Mesenchymal stem cell (in vitro differentiated cells and primary cell): ENCODE results near the gene STAU1.

ENCODE experiments used
- DNase-seq: peaks from one replicate; pipeline ENCODE4 v3.0.0-alpha.2; 2013
- H2AFZ ChIP-seq: one replicate; pipeline ENCODE4 v1.6.1; 2013; ENCODE audit warnings: low read depth, mild to moderate bottlenecking, control low read depth, inconsistent platforms, low read length, moderate library complexity
- H2AK5ac ChIP-seq: 2 replicates; pipeline ENCODE4 v1.6.1; 2013; ENCODE audit warnings: low read length, moderate library complexity, mild to moderate bottlenecking, inconsistent platforms; ENCODE audit not compliant: severe bottlenecking
- H2BK120ac ChIP-seq: one replicate; pipeline ENCODE4 v1.6.1; 2013; ENCODE audit warnings: low read depth, mild to moderate bottlenecking, inconsistent platforms, low read length, moderate library complexity
- H2BK12ac ChIP-seq, 2 experiments: one replicate each; pipeline ENCODE4 v1.6.1; 2013; ENCODE audit warnings: inconsistent platforms in 2 of 2, low read length in 2 of 2, mild to moderate bottlenecking in 2 of 2, moderate library complexity in 2 of 2, control low read depth in 1 of 2
- H2BK15ac ChIP-seq: one replicate; pipeline ENCODE4 v1.6.1; 2013; ENCODE audit warnings: mild to moderate bottlenecking, low read depth, inconsistent platforms; ENCODE audit not compliant: poor library complexity, severe bottlenecking
- H2BK5ac ChIP-seq: 2 replicates; pipeline ENCODE4 v1.6.1; 2013; ENCODE audit warnings: low read depth, mild to moderate bottlenecking, low read length, control low read depth, inconsistent platforms; ENCODE audit not compliant: poor library complexity, severe bottlenecking
- H3K14ac ChIP-seq, 2 experiments: one replicate each; pipeline ENCODE4 v1.6.1; 2013; ENCODE audit warnings: inconsistent platforms in 2 of 2, low read length in 2 of 2, control low read depth in 1 of 2, mild to moderate bottlenecking in 1 of 2, moderate library complexity in 1 of 2
- H3K18ac ChIP-seq, 2 experiments: one replicate each; pipeline ENCODE4 v1.6.1; 2013; ENCODE audit warnings: inconsistent platforms in 2 of 2, low read length in 2 of 2, control low read depth in 1 of 2, low read depth in 1 of 2, mild to moderate bottlenecking in 1 of 2
- H3K23ac ChIP-seq, 2 experiments: one replicate each; pipeline ENCODE4 v1.6.1; 2013; ENCODE audit warnings: inconsistent platforms in 2 of 2, low read length in 2 of 2, mild to moderate bottlenecking in 2 of 2, moderate library complexity in 2 of 2, control low read depth in 1 of 2
- H3K27ac ChIP-seq: 2 replicates; pipeline ENCODE4 v1.5.1; 2013; ENCODE audit warnings: mild to moderate bottlenecking, moderate library complexity, low read length, control low read depth, inconsistent platforms; ENCODE audit not compliant: poor library complexity, severe bottlenecking
- H3K27me3 ChIP-seq, 2 experiments: 2 replicates each; pipeline versions ENCODE4 v1.6.1 to v1.7.0; 2013; ENCODE audit warnings: low read length in 2 of 2, mild to moderate bottlenecking in 2 of 2, moderate library complexity in 2 of 2, control low read depth in 1 of 2, inconsistent platforms in 1 of 2; ENCODE audit not compliant: control insufficient read depth in 1 of 2, insufficient read depth in 1 of 2
- H3K36me3 ChIP-seq, 2 experiments: 2 replicates each; pipeline versions ENCODE4 v1.6.1 to v1.7.0; 2013; ENCODE audit warnings: low read length in 2 of 2, control low read depth in 1 of 2, inconsistent platforms in 1 of 2, low read depth in 1 of 2, mild to moderate bottlenecking in 1 of 2; ENCODE audit not compliant: insufficient read depth in 2 of 2, control insufficient read depth in 1 of 2
- H3K4ac ChIP-seq, 2 experiments: one replicate each; pipeline ENCODE4 v1.6.1; 2013; ENCODE audit warnings: inconsistent platforms in 2 of 2, low read length in 2 of 2, mild to moderate bottlenecking in 2 of 2, moderate library complexity in 2 of 2, control low read depth in 1 of 2, low read depth in 1 of 2
- H3K4me1 ChIP-seq: 2 replicates; pipeline ENCODE4 v1.6.1; 2013; ENCODE audit warnings: low read depth, low read length, control low read depth; ENCODE audit not compliant: control insufficient read depth, insufficient read depth
- H3K4me2 ChIP-seq: 2 replicates; pipeline ENCODE4 v1.6.1; 2013; ENCODE audit warnings: low read length, mild to moderate bottlenecking, inconsistent platforms; ENCODE audit not compliant: poor library complexity, severe bottlenecking
- H3K4me3 ChIP-seq, 2 experiments: 2 replicates each; pipeline versions ENCODE4 v1.5.1 to v1.7.0; 2013; ENCODE audit warnings: low read length in 2 of 2, mild to moderate bottlenecking in 2 of 2, control low read depth in 1 of 2, low read depth in 1 of 2; ENCODE audit not compliant: insufficient read depth in 1 of 2
- H3K79me1 ChIP-seq: replicated peaks from 2 replicates; pipeline ENCODE4 v1.6.1; 2013; ENCODE audit warnings: mild to moderate bottlenecking, control low read depth, low read length, inconsistent platforms; ENCODE audit not compliant: poor library complexity, severe bottlenecking
- H3K9ac ChIP-seq: 2 replicates; pipeline ENCODE4 v1.7.0; 2013; ENCODE audit warnings: mild to moderate bottlenecking, low read length, moderate library complexity
- H3K9me3 ChIP-seq: 2 replicates; pipeline ENCODE4 v1.7.0; 2013; ENCODE audit warnings: mild to moderate bottlenecking, low read length; ENCODE audit not compliant: control insufficient read depth
- H4K8ac ChIP-seq: one replicate; pipeline ENCODE4 v1.6.1; 2013; ENCODE audit warnings: inconsistent platforms, mild to moderate bottlenecking, low read length, moderate library complexity
- H4K91ac ChIP-seq: one replicate; pipeline ENCODE4 v1.6.1; 2013; ENCODE audit warnings: mild to moderate bottlenecking, low read length, inconsistent platforms
- WGBS: methylation state at CpG from one replicate; pipeline ENCODE4 v1.1.7; 2013; ENCODE audit warnings: mixed read lengths; 5-methylcytosine and 5-hydroxymethylcytosine counted together

STAU1 gene

DNA sequence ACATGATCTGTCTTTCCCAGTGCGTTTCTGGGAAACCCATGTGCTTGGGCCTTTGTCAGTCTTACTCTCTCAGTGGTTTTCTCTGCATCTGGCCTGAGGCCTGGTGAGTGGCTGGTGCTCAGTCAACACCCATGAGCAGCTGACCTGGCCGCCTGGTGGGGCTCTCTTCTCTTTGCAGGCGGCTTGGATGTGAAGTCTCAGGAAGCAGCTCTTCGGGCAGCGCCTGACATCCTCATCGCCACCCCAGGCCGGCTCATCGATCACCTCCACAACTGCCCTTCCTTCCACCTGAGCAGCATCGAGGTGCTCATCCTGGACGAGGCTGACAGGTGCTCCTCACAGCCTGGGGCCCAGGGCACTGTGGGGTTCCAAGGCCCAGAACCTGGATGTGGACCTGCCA is 41.9 kb upstream of the STAU1 start:
- Histone ChIP-seq H4K8ac (no peak overlapping the region), H3K4me3 (no peak overlapping the region), H4K91ac (no peak overlapping the region), H3K4ac (no peak overlapping the region), H3K14ac (no peak overlapping the region), H2BK15ac (no peak overlapping the region), H3K79me1 (peaks cover 17% of the 10 kb centered on the region), H2BK5ac (no peak overlapping the region), H3K36me3 (peaks cover 72 to 83% of the 10 kb centered on the region in 2 experiments), H3K27me3 (no peaks in the 10 kb centered on the region), H3K27ac (no peak overlapping the region), H3K23ac (no peak overlapping the region), H3K9me3 (no peaks in the 10 kb centered on the region), H2AFZ (no peak overlapping the region), H2BK120ac (no peak overlapping the region), H2AK5ac (no peak overlapping the region), H3K18ac (no peak overlapping the region), H3K4me1 (no peaks in the 10 kb centered on the region), H3K9ac (no peak overlapping the region), H2BK12ac (no peak overlapping the region), H3K4me2 (no peak overlapping the region)
- 97% methylated on average over 10 of the region's 10 CpGs for WGBS
- no peak for DNase-seq

DNA sequence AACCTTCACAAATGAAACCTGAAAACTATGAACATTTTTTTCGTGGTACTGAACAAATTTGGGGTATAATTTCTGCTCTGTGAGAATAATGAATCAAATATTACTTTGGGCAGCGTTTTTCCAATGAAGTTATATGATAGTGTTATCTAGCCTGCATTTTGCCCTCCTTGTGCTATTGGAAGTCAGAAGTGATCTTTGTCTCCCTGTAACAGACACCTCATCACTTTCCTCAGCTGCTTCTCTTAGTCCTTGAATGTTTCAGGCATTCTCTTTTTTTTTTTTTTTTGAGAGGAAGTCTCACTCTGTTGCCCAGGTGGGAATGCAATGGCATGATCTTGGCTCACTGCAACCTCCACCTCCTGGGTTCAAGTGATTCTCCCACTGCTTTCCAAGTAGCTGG is 41.2 kb upstream of the STAU1 start:
- Histone ChIP-seq H2BK120ac (no peak overlapping the region), H3K4ac (no peak overlapping the region), H3K36me3 (peaks cover 72 to 83% of the 10 kb centered on the region in 2 experiments), H2BK15ac (no peak overlapping the region), H3K79me1 (peaks cover 14% of the 10 kb centered on the region), H3K9me3 (no peaks in the 10 kb centered on the region), H3K27ac (no peak overlapping the region), H3K4me1 (no peaks in the 10 kb centered on the region), H3K4me2 (no peak overlapping the region), H3K14ac (no peak overlapping the region), H3K4me3 (no peak overlapping the region), H3K27me3 (no peaks in the 10 kb centered on the region), H3K9ac (no peak overlapping the region), H2BK5ac (no peak overlapping the region), H2AFZ (no peak overlapping the region), H4K91ac (no peak overlapping the region), H4K8ac (no peak overlapping the region), H2AK5ac (no peak overlapping the region), H2BK12ac (no peak overlapping the region), H3K18ac (no peak overlapping the region), H3K23ac (no peak overlapping the region)
- DNase-seq = no peak
- WGBS = no CpG with 5 or more reads among the region's 2 CpGs

DNA sequence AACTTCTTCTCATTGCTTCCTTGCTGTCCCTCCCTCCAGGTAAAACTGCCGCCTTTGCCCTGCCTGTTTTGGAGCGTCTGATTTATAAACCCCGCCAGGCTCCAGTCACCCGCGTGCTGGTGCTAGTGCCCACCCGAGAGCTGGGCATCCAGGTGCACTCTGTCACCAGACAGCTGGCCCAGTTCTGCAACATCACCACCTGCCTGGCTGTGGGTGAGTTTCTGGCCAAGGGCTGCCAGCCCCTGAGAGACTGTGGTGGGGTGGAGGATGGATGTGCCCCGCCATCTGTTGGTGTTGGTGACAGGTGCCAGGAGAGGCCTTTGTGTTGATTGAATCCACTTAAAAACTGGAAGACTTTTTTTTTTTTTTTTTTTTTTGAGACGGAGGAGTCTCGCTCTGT is 40.5 kb upstream of the STAU1 start:
- Histone ChIP-seq H2BK15ac (no peak overlapping the region), H2BK12ac (no peak overlapping the region), H3K14ac (no peak overlapping the region), H3K4me3 (no peak overlapping the region), H3K4me1 (no peaks in the 10 kb centered on the region), H3K4ac (no peak overlapping the region), H3K23ac (no peak overlapping the region), H3K79me1 (peaks cover 19% of the 10 kb centered on the region), H2AK5ac (no peak overlapping the region), H3K27ac (no peak overlapping the region), H3K9ac (no peak overlapping the region), H3K9me3 (no peaks in the 10 kb centered on the region), H2BK5ac (no peak overlapping the region), H3K18ac (no peak overlapping the region), H4K8ac (no peak overlapping the region), H2AFZ (no peak overlapping the region), H3K36me3 (peaks cover 72 to 83% of the 10 kb centered on the region in 2 experiments), H2BK120ac (no peak overlapping the region), H3K27me3 (no peaks in the 10 kb centered on the region), H3K4me2 (no peak overlapping the region), H4K91ac (no peak overlapping the region)
- no peak for DNase-seq
- 100% methylated on average over 8 of the region's 9 CpGs for WGBS

DNA sequence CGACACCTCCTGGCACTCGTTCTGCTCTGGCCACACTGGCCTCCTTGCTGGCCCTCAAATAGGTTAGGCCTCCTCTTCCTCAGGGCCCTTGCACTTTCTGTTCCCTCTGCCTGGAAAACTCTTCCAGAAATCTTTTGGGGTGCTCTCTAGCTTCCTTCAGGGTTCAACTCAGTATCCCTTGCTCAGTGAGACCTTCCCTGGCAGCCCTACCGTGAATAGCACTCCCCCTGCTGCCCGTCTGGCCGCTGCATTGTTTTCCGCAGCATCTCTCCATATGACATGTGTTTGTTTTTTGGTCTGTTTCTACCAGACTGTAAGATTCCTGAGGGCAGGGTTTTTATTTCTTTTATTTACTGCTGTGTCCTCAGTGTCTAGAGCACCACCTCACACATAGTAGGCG is 37.8 kb upstream of the STAU1 start:
- Histone ChIP-seq H3K27me3 (no peaks in the 10 kb centered on the region), H3K9ac (no peak overlapping the region), H2BK15ac (no peak overlapping the region), H2BK120ac (no peak overlapping the region), H3K23ac (no peak overlapping the region), H3K27ac (no peak overlapping the region), H2AK5ac (no peak overlapping the region), H4K8ac (no peak overlapping the region), H3K79me1 (peaks cover 22% of the 10 kb centered on the region), H3K9me3 (no peaks in the 10 kb centered on the region), H2BK12ac (no peak overlapping the region), H3K14ac (no peak overlapping the region), H3K4me3 (no peak overlapping the region), H3K18ac (no peak overlapping the region), H3K4me1 (no peaks in the 10 kb centered on the region), H3K4ac (no peak overlapping the region), H2AFZ (no peak overlapping the region), H3K4me2 (no peak overlapping the region), H4K91ac (no peak overlapping the region), H3K36me3 (peaks cover 79 to 83% of the 10 kb centered on the region in 2 experiments), H2BK5ac (no peak overlapping the region)
- 96% methylated on average over 7 of the region's 7 CpGs for WGBS
- no peak for DNase-seq
